HG02840 (cell line): ENCODE results near the gene SLC34A1.
"Not testable (repeated sequence)": the region's sequence is repeated elsewhere in the genome, so short reads cannot be mapped to it uniquely, and the experiment has no call there.

Source experiments
- ATAC-seq: cut with Tn5 transposase; IDR thresholded peaks from one replicate; pipeline ENCODE4 v1.9.1; 2021; ENCODE audit warnings: mild to moderate bottlenecking, moderate library complexity, moderate number of reproducible peaks; ENCODE audit not compliant: unreplicated experiment, low FRiP score

SLC34A1 gene

DNA sequence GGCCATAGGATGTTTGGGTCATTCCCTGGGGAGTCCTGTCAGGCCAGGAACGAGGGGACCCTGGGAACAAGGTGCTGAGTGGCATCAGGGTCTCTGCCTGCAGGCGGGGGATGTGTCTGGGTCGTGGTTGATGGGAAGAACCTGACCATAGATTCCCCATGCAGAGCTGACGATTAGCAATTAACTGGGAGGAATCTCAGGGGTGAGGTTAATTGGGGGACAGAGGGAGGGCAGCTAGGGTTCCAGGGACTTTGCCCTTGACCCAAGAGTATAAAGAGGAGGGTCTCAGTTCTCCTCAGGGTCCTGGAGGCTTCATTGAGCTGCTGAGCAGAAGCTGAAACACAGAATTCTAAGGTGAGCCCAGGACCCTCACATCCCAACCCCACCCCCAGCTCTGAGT lies at the start of gene SLC34A1:
SLC34A1 (plus strand) TSS at position 301 of the 400 bp plus-strand sequence. CDS start 1,308 bp downstream, outside the sequence.
- ATAC-seq, result no peak

- ATAC-seq, result no peak
Measured at GRCh38 chr5:177334781-177335700, 49.2 kb upstream of the SLC34A1 start.

DNA sequence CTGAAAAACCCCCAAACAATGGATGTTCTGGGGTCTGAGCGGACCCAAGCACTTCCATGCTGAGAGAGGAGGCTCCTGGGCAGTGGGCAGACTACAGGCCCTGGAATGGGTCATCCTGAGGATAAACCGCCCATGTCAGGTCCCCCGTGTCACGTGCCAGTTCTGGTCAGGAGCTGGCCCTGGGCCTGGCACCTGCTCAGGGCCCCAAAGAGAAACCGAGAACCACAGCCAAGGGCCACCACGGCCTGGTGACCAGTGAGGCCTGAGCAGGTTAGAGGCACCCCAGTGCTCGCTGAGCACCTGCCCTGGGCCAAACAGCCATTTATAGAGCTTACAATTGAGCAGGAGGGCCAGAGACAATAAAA lies 48.6 kb upstream of the SLC34A1 start:
- ATAC-seq, result no peak

GRCh38 chr5:177336112-177336511 lies 48.1 kb upstream of the SLC34A1 start:
- no peak for ATAC-seq

DNA sequence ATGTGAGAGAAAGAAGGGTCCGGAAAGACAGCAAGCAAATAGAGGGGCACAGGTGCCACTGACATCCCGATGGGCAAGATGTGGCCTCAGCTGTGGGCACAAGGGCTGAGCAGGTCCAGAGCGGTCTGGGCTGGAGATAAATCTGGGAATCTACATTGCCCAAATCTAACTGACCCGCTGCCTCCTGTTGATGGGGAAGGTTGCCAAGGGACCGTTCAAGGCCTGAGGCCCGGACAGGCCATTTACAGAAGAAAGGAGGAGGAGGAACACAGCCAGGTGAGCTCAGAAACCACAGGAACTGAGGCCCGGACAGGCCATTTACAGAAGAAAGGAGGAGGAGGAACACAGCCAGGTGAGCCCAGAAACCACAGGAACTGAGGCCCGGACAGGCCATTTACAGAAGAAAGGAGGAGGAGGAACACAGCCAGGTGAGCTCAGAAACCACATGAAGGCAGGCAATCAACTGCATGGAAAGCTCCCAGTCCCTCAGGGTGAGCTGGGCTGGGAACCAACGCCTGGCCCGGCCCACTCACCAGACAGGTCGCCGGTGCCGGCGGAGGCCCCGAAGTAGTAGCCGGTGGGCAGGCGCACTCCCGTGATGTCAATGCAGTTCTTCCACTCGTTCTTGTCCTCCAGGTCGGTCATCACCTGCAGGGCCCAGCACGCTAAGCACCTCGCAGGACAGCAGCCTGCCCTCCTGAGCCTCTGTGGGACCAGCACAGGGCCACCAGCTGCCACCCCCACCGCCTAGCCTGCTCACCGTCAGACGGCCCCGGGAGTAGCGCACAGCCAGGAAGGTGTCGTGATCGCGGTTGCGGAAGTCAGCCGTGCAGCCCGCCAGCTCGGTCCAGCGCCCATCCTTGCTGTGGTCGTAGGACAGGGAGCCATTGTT lies 47.4 kb upstream of the SLC34A1 start:
- ATAC-seq, result no peak

DNA sequence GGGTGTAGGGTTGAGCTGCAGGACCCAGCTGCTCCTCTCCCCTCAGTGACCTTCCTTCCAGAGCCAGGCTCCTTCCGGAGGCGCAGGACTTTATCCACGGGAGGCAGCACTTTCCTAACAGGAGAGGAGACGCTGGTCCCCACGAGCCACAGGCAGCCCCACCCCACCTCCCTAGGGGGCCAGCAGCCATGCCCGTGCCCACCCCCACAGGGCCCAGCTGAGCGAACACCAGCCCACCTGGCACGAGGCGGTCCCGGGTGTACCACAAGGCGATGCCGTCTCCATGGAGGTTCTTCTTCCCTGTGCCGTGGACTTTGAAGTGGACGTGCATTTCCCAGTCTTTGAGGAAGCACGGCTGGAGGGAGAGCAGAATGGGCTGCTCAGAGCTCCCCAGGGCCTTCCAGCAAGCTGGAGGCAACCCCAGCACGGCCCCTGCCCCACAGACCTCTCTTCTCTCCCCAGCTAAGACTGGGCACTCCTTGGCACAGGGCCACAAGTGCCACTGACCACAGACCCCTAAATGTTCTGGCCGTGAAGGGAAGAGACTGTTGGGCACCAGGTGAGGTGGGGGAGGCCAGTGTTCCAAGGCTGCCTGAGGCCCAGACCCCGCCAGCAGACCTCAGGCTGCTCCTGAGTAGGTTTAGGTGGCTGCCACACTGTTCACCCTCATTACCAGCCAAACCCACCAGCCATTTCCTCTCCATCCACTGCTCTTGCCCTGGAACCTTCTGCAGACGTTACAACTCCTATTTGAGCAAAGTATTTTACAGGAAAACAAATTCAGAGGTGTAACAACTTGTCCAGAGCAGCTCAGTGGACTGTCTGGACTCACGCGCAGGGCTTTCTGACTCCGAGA lies 45.8 kb upstream of the SLC34A1 start:
- ATAC-seq, result no peak

DNA sequence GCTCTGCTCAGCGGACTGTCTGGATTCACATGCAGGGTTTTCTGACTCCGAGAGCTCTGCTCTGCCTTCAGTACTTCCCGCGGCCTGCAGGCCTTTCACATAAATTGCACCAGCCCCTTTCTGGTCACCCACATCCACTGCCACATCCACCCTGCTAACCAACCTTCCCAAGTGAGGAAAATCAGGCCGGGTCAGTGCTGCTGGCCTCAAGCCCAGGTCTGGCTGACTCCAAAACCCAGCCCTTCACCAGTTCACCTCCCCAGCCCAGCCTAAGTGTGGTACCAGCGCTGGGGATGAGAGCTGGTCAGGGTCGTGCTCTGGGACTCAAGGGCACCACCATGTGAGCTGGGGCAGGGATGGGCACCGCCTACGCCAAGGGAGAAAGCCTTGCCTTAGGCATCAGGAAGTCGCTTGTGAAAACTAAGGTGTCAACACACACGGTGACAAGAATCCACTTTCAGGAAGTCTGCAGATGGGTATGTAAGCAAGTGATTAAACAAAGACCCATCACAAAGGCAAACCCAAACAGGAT lies 45.1 kb upstream of the SLC34A1 start:
- ATAC-seq, result no peak

DNA sequence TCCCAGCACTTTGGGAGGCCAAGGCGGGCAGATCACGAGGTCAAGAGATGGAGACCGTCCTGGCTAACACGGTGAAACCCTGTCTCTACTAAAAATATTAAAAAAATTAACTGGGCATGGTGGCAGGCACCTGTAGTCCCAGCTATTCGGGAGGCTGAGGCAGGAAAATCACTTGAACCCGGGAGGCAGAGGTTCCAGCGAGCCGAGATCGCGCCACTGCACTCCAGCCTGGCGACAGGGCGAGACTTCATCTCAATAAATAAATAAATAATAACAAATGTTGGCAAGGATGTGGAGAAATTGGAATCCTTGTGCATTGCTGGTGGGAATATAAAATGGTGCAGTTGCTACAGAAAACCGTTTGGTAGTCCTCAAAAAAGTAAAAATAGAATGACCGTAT lies 41.2 kb upstream of the SLC34A1 start:
- ATAC-seq, result not testable (repeated sequence)

DNA sequence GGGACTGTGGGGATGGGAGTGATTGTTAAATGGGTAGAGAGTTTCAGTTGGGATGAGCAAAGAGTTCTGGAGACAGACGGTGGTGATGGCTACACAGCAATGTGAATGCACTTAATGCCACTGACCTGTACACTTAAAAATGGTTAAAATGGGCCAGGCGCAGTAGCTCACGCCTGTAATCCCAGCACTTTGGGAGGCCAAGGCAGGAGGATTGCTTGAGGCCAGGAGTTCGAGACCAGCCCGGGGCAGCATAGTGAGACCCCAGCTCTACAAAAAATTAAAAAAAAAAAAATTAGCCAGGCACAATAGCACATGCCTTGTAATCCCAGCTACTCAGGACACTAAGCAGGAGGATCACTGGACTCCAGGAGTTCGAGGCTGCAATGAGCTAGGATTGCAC lies 40.5 kb upstream of the SLC34A1 start:
- no peak for ATAC-seq

DNA sequence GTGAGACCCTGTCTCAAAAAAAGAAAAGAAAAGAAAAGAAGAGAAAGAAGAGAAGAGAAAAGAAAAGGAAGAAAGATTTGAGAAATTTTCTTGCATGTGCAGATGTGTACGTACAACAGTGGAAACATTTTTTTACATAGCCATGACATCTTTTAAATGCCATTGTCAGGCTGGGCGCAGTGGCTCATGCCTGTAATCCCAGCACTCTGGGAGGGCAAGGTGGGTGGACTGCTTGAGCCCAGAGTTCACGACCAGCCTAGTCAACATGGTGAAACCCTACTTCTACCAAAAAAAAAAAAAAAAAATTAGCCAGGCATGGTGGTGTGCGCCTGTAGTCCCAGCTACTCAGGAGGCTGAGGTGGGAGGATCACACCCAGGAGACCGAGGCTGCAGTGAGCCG lies 39.3 kb upstream of the SLC34A1 start:
- no peak for ATAC-seq

- no peak for ATAC-seq
Measured at GRCh38 chr5:177346820-177347219, 37.4 kb upstream of the SLC34A1 start.

- no peak for ATAC-seq
Measured at GRCh38 chr5:177347699-177348098, 36.5 kb upstream of the SLC34A1 start.

DNA sequence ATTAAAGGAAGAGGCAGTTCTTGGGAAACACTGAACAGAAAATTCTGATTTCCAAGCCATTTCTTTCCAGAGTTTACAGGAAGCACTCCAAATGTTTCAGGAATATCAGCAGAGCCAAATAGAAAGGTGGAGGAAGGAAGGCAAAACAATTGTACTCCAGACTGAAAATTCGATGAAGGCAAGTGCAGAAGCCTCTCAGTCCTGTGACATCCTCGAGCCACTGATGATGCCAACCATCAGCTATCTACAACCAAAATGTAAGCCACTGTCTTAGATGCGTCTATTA lies 34.9 kb upstream of the SLC34A1 start:
- no peak for ATAC-seq

DNA sequence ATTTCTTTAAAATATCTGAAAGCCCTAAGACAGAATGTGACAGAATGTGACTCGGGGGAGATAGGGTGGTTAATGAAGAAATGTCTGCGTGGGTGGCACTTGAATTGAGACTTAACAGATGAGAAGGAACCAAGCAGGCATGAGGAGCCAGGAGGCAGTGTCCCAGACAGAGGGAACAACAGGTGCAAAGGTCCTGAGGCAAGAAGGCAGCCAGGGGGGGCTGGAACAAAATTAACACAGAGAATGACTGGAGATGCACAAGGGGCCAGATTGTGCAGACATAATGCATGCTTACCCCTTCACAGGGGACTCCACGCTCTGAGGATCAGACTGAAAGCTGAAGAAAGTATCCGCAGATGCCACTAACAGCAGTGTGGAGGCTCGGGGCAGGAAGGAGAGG lies 34.5 kb upstream of the SLC34A1 start:
- no peak for ATAC-seq

- peak; percentile 9 for ATAC-seq
Measured at GRCh38 chr5:177350776-177351391, 33.4 kb upstream of the SLC34A1 start.

DNA sequence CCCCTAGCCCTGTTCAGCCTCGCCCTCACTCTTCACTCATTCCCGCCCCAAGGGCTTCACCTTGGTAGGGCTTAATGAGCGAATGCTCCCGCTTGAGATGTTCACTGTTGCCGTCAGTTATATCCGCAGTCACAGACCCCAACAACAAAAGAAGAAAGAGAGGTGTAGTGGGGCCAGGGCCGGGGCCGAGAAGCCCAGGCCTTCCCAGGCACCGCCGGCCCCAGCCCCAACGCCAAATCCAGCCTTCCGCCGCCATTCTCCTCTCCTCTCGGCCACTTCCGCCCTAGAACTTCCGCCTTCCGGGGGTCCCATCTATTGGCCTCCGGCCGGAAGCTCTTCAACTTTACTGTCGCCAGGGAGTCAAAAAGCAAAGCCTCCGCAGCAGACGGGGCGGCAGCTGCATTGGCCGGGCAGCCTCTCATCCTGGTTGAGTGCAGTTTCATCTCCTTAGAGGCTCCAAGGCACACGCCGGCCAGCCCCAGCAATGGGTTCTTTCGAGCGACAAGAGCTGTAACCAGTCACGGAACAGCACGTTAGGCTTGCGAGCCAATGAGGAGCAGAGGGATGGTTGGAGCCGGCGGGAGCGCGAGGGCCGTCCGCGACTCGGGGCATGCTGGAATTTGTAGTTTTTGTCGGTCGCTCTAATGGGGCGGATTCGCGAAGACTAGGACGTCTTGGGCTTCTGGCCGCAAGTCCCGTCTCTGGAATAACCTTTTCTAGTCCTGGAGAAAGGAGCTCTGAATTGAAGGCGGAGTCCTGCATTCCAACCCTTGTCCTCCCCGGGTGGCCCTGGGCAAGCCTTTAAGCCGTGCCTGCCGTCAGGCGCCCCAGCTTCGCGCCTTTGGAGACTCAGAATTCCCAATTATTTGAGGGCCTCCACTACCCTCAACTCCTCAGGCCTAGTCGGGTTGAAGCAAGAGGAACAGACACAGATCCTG lies 32.6 kb upstream of the SLC34A1 start, which contains the start of gene LMAN2:
LMAN2 (minus strand) TSS at position 277 of the 938 bp plus-strand sequence; CDS start at position 256, 21 bp downstream.
- peak; percentile 94 for ATAC-seq

DNA sequence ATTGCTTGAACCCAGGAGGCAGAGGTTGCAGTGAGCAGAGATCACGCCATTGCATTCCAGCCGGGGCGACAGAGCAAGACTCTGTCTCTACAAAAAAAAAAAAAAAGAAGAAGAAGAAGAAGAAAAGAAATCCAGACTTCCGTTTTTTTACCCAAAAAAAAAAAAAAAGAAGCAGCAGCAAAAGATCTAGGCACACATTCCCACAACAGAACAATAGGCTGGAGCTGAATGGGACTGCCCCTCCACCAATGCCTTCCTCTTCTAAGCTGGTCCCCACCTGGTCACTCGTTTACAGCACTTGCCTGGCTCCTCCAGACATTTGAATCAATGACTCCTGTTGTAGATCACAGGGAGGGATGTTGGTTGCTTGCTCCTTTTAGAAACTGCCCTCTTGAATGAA lies 31.1 kb upstream of the SLC34A1 start:
- ATAC-seq, result no peak

- no peak for ATAC-seq
Measured at GRCh38 chr5:177354256-177354655, 30.0 kb upstream of the SLC34A1 start.

- no peak for ATAC-seq
Measured at GRCh38 chr5:177354711-177355110, 29.5 kb upstream of the SLC34A1 start.
